ENCODE measurements around the gene MRPL50.
A peak's percentile ranks its signal among the peaks of the same experiment; 100 is the strongest.

MRPL50 gene

DNA sequence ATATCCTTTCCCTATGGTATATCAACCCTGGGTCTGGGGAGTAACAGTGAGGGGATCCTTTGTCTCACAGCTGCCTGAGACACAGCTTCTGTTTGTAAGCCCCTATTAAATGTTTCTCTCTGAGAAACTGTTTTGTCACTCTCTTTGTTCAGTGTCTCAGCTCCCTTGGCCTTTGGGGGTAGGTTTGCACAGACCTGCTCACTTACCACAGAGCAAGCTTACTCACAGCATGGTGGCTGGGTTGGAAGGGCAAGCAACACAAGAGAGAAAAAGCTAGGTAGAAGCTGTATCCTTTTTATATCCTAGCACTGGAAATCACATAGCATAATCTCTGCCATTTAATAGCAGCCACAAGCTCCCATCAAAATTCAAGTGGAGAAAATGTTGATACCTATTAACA lies 18.1 kb downstream of the MRPL50 start:
- H2AK5ac ChIP-seq (ENCODE audit: low read depth, low read length) = no peak overlapping the region
- H3K4ac ChIP-seq (ENCODE audit: low read length) = no peak overlapping the region
- H3K27ac ChIP-seq (replicated peaks; ENCODE audit: low read length) = peak overlapping the region; percentile 4

DNA sequence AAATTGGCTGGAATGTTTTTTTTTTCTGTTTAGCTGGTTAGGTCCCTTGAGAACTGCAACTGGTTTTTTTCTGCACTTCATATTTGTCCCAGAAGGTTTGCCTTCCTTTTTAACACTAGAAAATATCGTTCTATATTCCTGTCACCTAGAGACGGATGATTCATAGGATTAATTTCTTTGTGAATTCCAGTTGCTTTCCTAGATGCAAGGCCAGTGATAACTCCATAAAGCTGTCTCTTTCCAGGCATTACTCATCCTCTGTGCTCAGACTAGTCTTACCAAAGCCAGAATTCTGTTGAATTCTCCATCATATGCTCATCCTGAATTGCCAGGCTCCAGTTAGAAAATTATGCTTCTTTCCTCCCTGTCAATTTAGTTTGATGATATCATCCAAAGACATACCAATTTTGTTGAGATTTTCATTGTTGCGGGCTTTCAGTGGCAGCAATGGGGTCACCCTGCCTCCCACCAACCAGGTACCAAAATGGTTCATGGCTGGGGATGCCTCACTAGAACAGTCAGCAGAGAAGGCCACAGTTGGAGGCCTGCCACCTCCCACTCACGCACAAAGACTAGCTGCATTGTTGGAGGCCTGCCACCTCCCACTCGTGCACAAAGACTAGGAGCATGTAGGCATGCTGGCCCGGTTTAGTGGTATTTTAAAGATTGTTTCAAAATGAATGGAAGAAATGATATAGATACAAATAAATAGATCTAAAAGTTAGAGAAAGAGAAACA lies 22.1 kb downstream of the MRPL50 start:
- Histone ChIP-seq H3K9ac (ENCODE audit: low read depth, low read length, poor library complexity) (no peak overlapping the region), H3K4me2 (ENCODE audit: insufficient read depth, low read length, poor library complexity, severe bottlenecking) (no peak overlapping the region), H3K27me3 (ENCODE audit: control insufficient read depth in 3 of 3, insufficient read depth in 3 of 3, low read depth in 1 of 3, low read length in 3 of 3) (no peaks in the 10 kb centered on the region), H3K4me3 (ENCODE audit: low read length in 2 of 2) (no peak overlapping the region), H3K36me3 (replicated peaks in 1 of 2; ENCODE audit: control insufficient read depth in 2 of 2, insufficient read depth in 2 of 2, low read length in 2 of 2) (no peaks in the 10 kb centered on the region), H3K14ac (ENCODE audit: low read length) (no peak overlapping the region), H3K79me1 (ENCODE audit: low read depth, low read length) (no peaks in the 10 kb centered on the region), H2BK5ac (ENCODE audit: low read length) (no peak overlapping the region), H4K91ac (ENCODE audit: low read depth, low read length, poor library complexity) (no peak overlapping the region), H2AFZ (ENCODE audit: low read length) (no peak overlapping the region), H4K8ac (ENCODE audit: low read depth, low read length) (no peak overlapping the region), H3K23ac (ENCODE audit: low read depth, low read length, poor library complexity) (no peak overlapping the region), H3K4ac (ENCODE audit: low read length) (no peak overlapping the region), H2BK12ac (ENCODE audit: low read length) (no peak overlapping the region), H2AK5ac (ENCODE audit: low read depth, low read length) (no peak overlapping the region), H3K4me1 (ENCODE audit: control insufficient read depth in 2 of 2, insufficient read depth in 1 of 2, low read depth in 1 of 2, low read length in 2 of 2) (peaks cover 1 to 8% of the 10 kb centered on the region in 2 donors), H2BK15ac (ENCODE audit: low read length) (no peak overlapping the region), H3K18ac (ENCODE audit: low read length) (no peak overlapping the region), H3K27ac (replicated peaks; ENCODE audit: low read length) (no peak overlapping the region), H2BK120ac (ENCODE audit: low read depth, low read length) (no peak overlapping the region), H3K9me3 (replicated peaks in 1 of 2; ENCODE audit: control insufficient read depth in 2 of 2, insufficient read depth in 1 of 2, low read depth in 1 of 2, low read length in 2 of 2) (no peaks in the 10 kb centered on the region)
- no peak for DNase-seq (ENCODE audit: low spot score)
- no CpG with 5 or more reads among the region's 6 CpGs for WGBS, 2 donors (ENCODE audit: extremely low coverage in 2 of 2, insufficient read length in 2 of 2, insufficient replicate concordance in 1 of 2)

More for the DNA sequence above, 18.1 kb downstream of the MRPL50 start:
- Histone ChIP-seq H2BK5ac (ENCODE audit: low read length) (no peak overlapping the region), H4K91ac (ENCODE audit: low read depth, low read length, poor library complexity) (no peak overlapping the region), H3K14ac (ENCODE audit: low read length) (no peak overlapping the region), H3K4me3 (ENCODE audit: low read length in 2 of 2) (no peak overlapping the region), H3K27me3 (ENCODE audit: control insufficient read depth in 3 of 3, insufficient read depth in 3 of 3, low read depth in 1 of 3, low read length in 3 of 3) (no peaks in the 10 kb centered on the region), H3K9ac (ENCODE audit: low read depth, low read length, poor library complexity) (no peak overlapping the region), H3K36me3 (replicated peaks in 1 of 2; ENCODE audit: control insufficient read depth in 2 of 2, insufficient read depth in 2 of 2, low read length in 2 of 2) (no peaks in the 10 kb centered on the region), H2BK15ac (ENCODE audit: low read length) (no peak overlapping the region), H2BK120ac (ENCODE audit: low read depth, low read length) (no peak overlapping the region), H2BK12ac (ENCODE audit: low read length) (no peak overlapping the region), H3K79me1 (ENCODE audit: low read depth, low read length) (no peaks in the 10 kb centered on the region), H3K9me3 (replicated peaks in 1 of 2; ENCODE audit: control insufficient read depth in 2 of 2, insufficient read depth in 1 of 2, low read depth in 1 of 2, low read length in 2 of 2) (peaks cover 0 to 10% of the 10 kb centered on the region in 2 donors), H3K23ac (ENCODE audit: low read depth, low read length, poor library complexity) (no peak overlapping the region), H2AFZ (ENCODE audit: low read length) (no peak overlapping the region), H3K4me2 (ENCODE audit: insufficient read depth, low read length, poor library complexity, severe bottlenecking) (no peak overlapping the region), H3K18ac (ENCODE audit: low read length) (no peak overlapping the region), H4K8ac (ENCODE audit: low read depth, low read length) (no peak overlapping the region), H3K4me1 (ENCODE audit: control insufficient read depth in 2 of 2, insufficient read depth in 1 of 2, low read depth in 1 of 2, low read length in 2 of 2) (peaks cover 1 to 5% of the 10 kb centered on the region in 2 donors)
- DNase-seq (ENCODE audit: low spot score) = no peak

DNA sequence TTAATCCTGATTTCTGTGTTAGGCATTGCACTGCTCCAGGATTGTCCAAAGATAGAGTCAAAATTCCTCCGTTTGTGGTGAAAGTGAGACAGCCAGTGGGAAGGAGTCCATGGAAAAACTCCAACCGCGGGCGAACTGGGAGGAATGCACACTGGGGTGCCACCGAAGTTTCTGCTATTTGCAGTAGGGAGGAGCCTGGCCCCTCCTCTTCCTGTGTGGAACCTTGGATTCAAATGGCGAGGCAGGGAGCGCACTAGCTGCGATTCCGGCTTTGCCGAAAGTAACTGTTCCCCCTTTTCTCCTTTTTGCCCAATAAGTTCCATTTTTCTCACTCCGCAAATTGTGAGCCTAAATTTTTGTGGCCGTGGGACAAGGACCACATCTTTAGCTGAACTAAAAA lies 22.9 kb downstream of the MRPL50 start:
- no peaks in the 10 kb centered on the region for H3K36me3 ChIP-seq (replicated peaks in 1 of 2; ENCODE audit: control insufficient read depth in 2 of 2, insufficient read depth in 2 of 2, low read length in 2 of 2)
- no peaks in the 10 kb centered on the region for H3K79me1 ChIP-seq (ENCODE audit: low read depth, low read length)
- H2BK120ac ChIP-seq (ENCODE audit: low read depth, low read length) = no peak overlapping the region
- H3K4ac ChIP-seq (ENCODE audit: low read length) = no peak overlapping the region
- no peak overlapping the region for H2AFZ ChIP-seq (ENCODE audit: low read length)
- no peak overlapping the region for H4K91ac ChIP-seq (ENCODE audit: low read depth, low read length, poor library complexity)
- no peak overlapping the region for H3K27ac ChIP-seq (replicated peaks; ENCODE audit: low read length)
- no peak overlapping the region for H2BK15ac ChIP-seq (ENCODE audit: low read length)
- H2BK12ac ChIP-seq (ENCODE audit: low read length) = no peak overlapping the region
- H3K18ac ChIP-seq (ENCODE audit: low read length) = no peak overlapping the region
- no peak overlapping the region for H2AK5ac ChIP-seq (ENCODE audit: low read depth, low read length)
- no peak overlapping the region for H2BK5ac ChIP-seq (ENCODE audit: low read length)
- DNase-seq (ENCODE audit: low spot score) = no peak
- H3K14ac ChIP-seq (ENCODE audit: low read length) = no peak overlapping the region
- no peak overlapping the region for H3K9ac ChIP-seq (ENCODE audit: low read depth, low read length, poor library complexity)
- no peak overlapping the region for H3K4me2 ChIP-seq (ENCODE audit: insufficient read depth, low read length, poor library complexity, severe bottlenecking)
- no peak overlapping the region for H3K23ac ChIP-seq (ENCODE audit: low read depth, low read length, poor library complexity)
- H3K27me3 ChIP-seq (ENCODE audit: control insufficient read depth in 3 of 3, insufficient read depth in 3 of 3, low read depth in 1 of 3, low read length in 3 of 3) = no peaks in the 10 kb centered on the region
- WGBS, 2 donors (ENCODE audit: extremely low coverage in 2 of 2, insufficient read length in 2 of 2, insufficient replicate concordance in 1 of 2) = no CpG with 5 or more reads among the region's 12 CpGs
- H3K4me3 ChIP-seq (ENCODE audit: low read length in 2 of 2) = no peak overlapping the region
- peaks cover 1 to 8% of the 10 kb centered on the region in 2 donors for H3K4me1 ChIP-seq (ENCODE audit: control insufficient read depth in 2 of 2, insufficient read depth in 1 of 2, low read depth in 1 of 2, low read length in 2 of 2)
- no peak overlapping the region for H4K8ac ChIP-seq (ENCODE audit: low read depth, low read length)
- H3K9me3 ChIP-seq (replicated peaks in 1 of 2; ENCODE audit: control insufficient read depth in 2 of 2, insufficient read depth in 1 of 2, low read depth in 1 of 2, low read length in 2 of 2) = no peaks in the 10 kb centered on the region

DNA sequence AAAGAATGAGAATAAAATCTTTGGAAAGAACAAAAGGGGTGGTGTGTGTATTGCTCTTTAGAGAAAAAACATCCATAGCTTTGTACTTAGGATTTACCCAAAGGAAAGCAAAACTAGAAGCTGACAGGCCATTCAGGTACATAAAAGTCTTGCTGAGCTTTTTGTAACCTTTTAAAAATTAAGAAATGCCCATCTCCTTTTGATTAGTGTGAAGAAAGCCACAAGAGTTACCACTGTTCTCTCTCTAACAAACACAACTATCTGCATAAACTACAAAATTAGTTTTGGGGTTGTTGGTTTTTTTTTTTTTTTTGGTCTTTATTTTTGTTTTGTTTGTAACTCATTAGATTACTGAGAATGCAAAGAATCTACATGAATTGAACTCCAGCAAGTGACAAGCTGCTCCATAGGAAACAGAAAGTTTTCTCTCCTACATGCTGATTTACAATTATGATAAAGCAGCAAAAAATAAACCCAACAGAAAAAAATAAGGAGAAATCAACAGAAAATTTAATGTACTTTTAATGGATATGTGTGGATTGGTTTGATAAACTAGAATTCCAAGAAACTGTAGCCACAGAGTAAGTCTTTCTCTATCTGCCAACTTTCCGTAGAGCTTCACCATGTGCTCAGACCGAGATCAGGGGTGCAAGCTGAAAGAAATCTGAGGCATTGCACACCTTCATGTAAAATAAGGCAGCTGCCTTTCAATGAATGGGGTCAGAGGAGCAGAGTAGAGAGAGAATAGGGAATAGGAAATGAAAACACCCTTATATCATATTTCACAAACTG lies 25.9 kb downstream of the MRPL50 start:
- H2BK12ac ChIP-seq (ENCODE audit: low read length) = no peak overlapping the region
- no peak overlapping the region for H4K91ac ChIP-seq (ENCODE audit: low read depth, low read length, poor library complexity)
- no peak overlapping the region for H3K4me2 ChIP-seq (ENCODE audit: insufficient read depth, low read length, poor library complexity, severe bottlenecking)
- no peaks in the 10 kb centered on the region for H3K9me3 ChIP-seq (replicated peaks in 1 of 2; ENCODE audit: control insufficient read depth in 2 of 2, insufficient read depth in 1 of 2, low read depth in 1 of 2, low read length in 2 of 2)
- H2BK120ac ChIP-seq (ENCODE audit: low read depth, low read length) = no peak overlapping the region
- H3K9ac ChIP-seq (ENCODE audit: low read depth, low read length, poor library complexity) = no peak overlapping the region
- no peak overlapping the region for H2AFZ ChIP-seq (ENCODE audit: low read length)
- H2BK5ac ChIP-seq (ENCODE audit: low read length) = no peak overlapping the region
- H3K4ac ChIP-seq (ENCODE audit: low read length) = no peak overlapping the region
- no peak overlapping the region for H2BK15ac ChIP-seq (ENCODE audit: low read length)
- whole genome bisulfite sequencing, 2 donors (ENCODE audit: extremely low coverage in 2 of 2, insufficient read length in 2 of 2, insufficient replicate concordance in 1 of 2) = no CpG with 5 or more reads among the region's 2 CpGs
- no peaks in the 10 kb centered on the region for H3K27me3 ChIP-seq (ENCODE audit: control insufficient read depth in 3 of 3, insufficient read depth in 3 of 3, low read depth in 1 of 3, low read length in 3 of 3)
- H3K14ac ChIP-seq (ENCODE audit: low read length) = no peak overlapping the region
- no peak overlapping the region for H2AK5ac ChIP-seq (ENCODE audit: low read depth, low read length)
- H3K4me1 ChIP-seq (ENCODE audit: control insufficient read depth in 2 of 2, insufficient read depth in 1 of 2, low read depth in 1 of 2, low read length in 2 of 2) = peaks cover 1 to 11% of the 10 kb centered on the region in 2 donors
- no peak overlapping the region for H4K8ac ChIP-seq (ENCODE audit: low read depth, low read length)
- DNase-seq (ENCODE audit: low spot score) = no peak
- no peak overlapping the region for H3K18ac ChIP-seq (ENCODE audit: low read length)
- no peak overlapping the region for H3K4me3 ChIP-seq (ENCODE audit: low read length in 2 of 2)
- H3K23ac ChIP-seq (ENCODE audit: low read depth, low read length, poor library complexity) = no peak overlapping the region
- no peak overlapping the region for H3K27ac ChIP-seq (replicated peaks; ENCODE audit: low read length)
- no peaks in the 10 kb centered on the region for H3K36me3 ChIP-seq (replicated peaks in 1 of 2; ENCODE audit: control insufficient read depth in 2 of 2, insufficient read depth in 2 of 2, low read length in 2 of 2)
- no peaks in the 10 kb centered on the region for H3K79me1 ChIP-seq (ENCODE audit: low read depth, low read length)

All from neuronal stem cell (in vitro differentiated cells).